SK-N-SH (cell line): ENCODE results near the gene TAF4.

Experiments
- EP300 ChIP-seq, 2 experiments: IDR thresholded peaks; 2 replicates each; pipeline versions ENCODE4 v1.4.0 to v1.6.1; 2012; ENCODE audit warnings: borderline replicate concordance in 1 of 2, low read depth in 1 of 2, low read length in 1 of 2
- EZH2phosphoT487 ChIP-seq: fragments of 200-600 bp; sonication (generic); IDR thresholded peaks from 2 replicates; pipeline ENCODE4 v1.6.1; 2017; ENCODE audit warnings: low read depth, mixed run types, mild to moderate bottlenecking, antibody characterized with exemption, moderate library complexity, borderline replicate concordance

- TF ChIP-seq EP300 (IDR thresholded peaks at IDR 0.05; ENCODE audit: borderline replicate concordance in 1 of 2, low read depth in 1 of 2, low read length in 1 of 2): no peak
- TF ChIP-seq EZH2phosphoT487: no peak
Observed at GRCh38 chr20:61949714-61950640, 115.7 kb downstream of the TAF4 start.
